ENCODE results near the gene NEK7. TPM values are rescaled to one million over a fixed set of nuclear protein-coding genes. Genes with fewer than 3 reads are reported as not detected.

Gene NEK7
- total RNA-seq, 2 donors from 2014 or later, result 24.2 to 26.8 TPM

- Mint-ChIP-seq H3K4me1 (peaks cover 19% of the 10 kb centered on the region), H3K4me3 (no peak overlapping the region), H3K27me3 (ENCODE audit: insufficient read depth) (no peaks in the 10 kb centered on the region), H3K36me3 (ENCODE audit: low read depth) (no peaks in the 10 kb centered on the region), H3K27ac (no peak overlapping the region), H3K9me3 (no peaks in the 10 kb centered on the region)
- Histone ChIP-seq H3K27me3 (ENCODE audit: control insufficient read depth, insufficient read depth, low read length, poor library complexity, severe bottlenecking) (no peaks in the 10 kb centered on the region), H3K36me3 (ENCODE audit: control insufficient read depth, insufficient read depth, low read length) (no peaks in the 10 kb centered on the region), H3K4me1 (ENCODE audit: control insufficient read depth, insufficient read depth, low read length) (peaks cover 8% of the 10 kb centered on the region), H3K9me3 (ENCODE audit: control insufficient read depth, low read length) (no peaks in the 10 kb centered on the region), H3K4me3 (ENCODE audit: low read length) (no peak overlapping the region), H3K9ac (ENCODE audit: extremely low read depth, low read length, poor library complexity, severe bottlenecking) (no peak overlapping the region), H3K27ac (ENCODE audit: low read depth, low read length) (no peak overlapping the region)
- DNase-seq, result no peak
- WGBS, 2 experiments (ENCODE audit: insufficient coverage in 1 of 2, insufficient read length in 1 of 2), result 97 to 100% methylated on average over 2 of the region's 2 CpGs
- TF ChIP-seq CTCF (conservative IDR thresholded peaks at IDR 0.05), result no peak
Measured at GRCh38 chr1:198185759-198186158, 29.0 kb downstream of the NEK7 start.

- H3K4me1 ChIP-seq (ENCODE audit: control insufficient read depth, insufficient read depth, low read length), result peaks cover 8% of the 10 kb centered on the region
- H3K4me3 Mint-ChIP-seq, result no peak overlapping the region
- peak overlapping the region; percentile 61 for H3K27ac Mint-ChIP-seq
Measured at GRCh38 chr1:198186916-198187580, 30.2 kb downstream of the NEK7 start.

GRCh38 chr1:198187973-198188588 lies 31.3 kb downstream of the NEK7 start:
- Histone ChIP-seq H3K4me3 (ENCODE audit: low read length) (no peak overlapping the region), H3K27me3 (ENCODE audit: control insufficient read depth, insufficient read depth, low read length, poor library complexity, severe bottlenecking) (no peaks in the 10 kb centered on the region), H3K9ac (ENCODE audit: extremely low read depth, low read length, poor library complexity, severe bottlenecking) (no peak overlapping the region), H3K4me1 (ENCODE audit: control insufficient read depth, insufficient read depth, low read length) (peaks cover 8% of the 10 kb centered on the region), H3K9me3 (ENCODE audit: control insufficient read depth, low read length) (no peaks in the 10 kb centered on the region), H3K27ac (ENCODE audit: low read depth, low read length) (no peak overlapping the region), H3K36me3 (ENCODE audit: control insufficient read depth, insufficient read depth, low read length) (no peaks in the 10 kb centered on the region)
- Mint-ChIP-seq H3K27me3 (ENCODE audit: insufficient read depth) (no peaks in the 10 kb centered on the region), H3K36me3 (ENCODE audit: low read depth) (no peaks in the 10 kb centered on the region), H3K4me1 (peaks cover 33% of the 10 kb centered on the region), H3K9me3 (no peaks in the 10 kb centered on the region), H3K27ac (peak overlapping the region; percentile 1), H3K4me3 (no peak overlapping the region)
- no peak for DNase-seq
- no peak for TF ChIP-seq CTCF (conservative IDR thresholded peaks at IDR 0.05)
- WGBS, 2 experiments (ENCODE audit: insufficient coverage in 1 of 2, insufficient read length in 1 of 2), result 71% methylated on average over 3 of the region's 3 CpGs; no CpG with 5 or more reads in 1 of the 2 experiments

More at GRCh38 chr1:198186916-198187580, 30.2 kb downstream of the NEK7 start:
- no peak overlapping the region for H3K27ac ChIP-seq (ENCODE audit: low read depth, low read length)
- Mint-ChIP-seq H3K9me3 (no peaks in the 10 kb centered on the region), H3K27me3 (ENCODE audit: insufficient read depth) (no peaks in the 10 kb centered on the region), H3K4me1 (peaks cover 24% of the 10 kb centered on the region), H3K36me3 (ENCODE audit: low read depth) (no peaks in the 10 kb centered on the region)
- DNase-seq, result no peak
- H3K9me3 ChIP-seq (ENCODE audit: control insufficient read depth, low read length), result no peaks in the 10 kb centered on the region
- WGBS, 2 experiments (ENCODE audit: insufficient coverage in 1 of 2, insufficient read length in 1 of 2), result 85 to 94% methylated on average over 2 of the region's 2 CpGs
- H3K9ac ChIP-seq (ENCODE audit: extremely low read depth, low read length, poor library complexity, severe bottlenecking), result no peak overlapping the region
- no peaks in the 10 kb centered on the region for H3K36me3 ChIP-seq (ENCODE audit: control insufficient read depth, insufficient read depth, low read length)
- TF ChIP-seq CTCF (conservative IDR thresholded peaks at IDR 0.05), result no peak
- H3K27me3 ChIP-seq (ENCODE audit: control insufficient read depth, insufficient read depth, low read length, poor library complexity, severe bottlenecking), result no peaks in the 10 kb centered on the region
- no peak overlapping the region for H3K4me3 ChIP-seq (ENCODE audit: low read length)

All from endodermal cell (in vitro differentiated cells).